Measurements from ENCODE around the gene DRG2. TPM values are rescaled to one million over a fixed set of nuclear protein-coding genes. Genes with fewer than 3 reads are reported as not detected.

The DRG2 gene, protein sequence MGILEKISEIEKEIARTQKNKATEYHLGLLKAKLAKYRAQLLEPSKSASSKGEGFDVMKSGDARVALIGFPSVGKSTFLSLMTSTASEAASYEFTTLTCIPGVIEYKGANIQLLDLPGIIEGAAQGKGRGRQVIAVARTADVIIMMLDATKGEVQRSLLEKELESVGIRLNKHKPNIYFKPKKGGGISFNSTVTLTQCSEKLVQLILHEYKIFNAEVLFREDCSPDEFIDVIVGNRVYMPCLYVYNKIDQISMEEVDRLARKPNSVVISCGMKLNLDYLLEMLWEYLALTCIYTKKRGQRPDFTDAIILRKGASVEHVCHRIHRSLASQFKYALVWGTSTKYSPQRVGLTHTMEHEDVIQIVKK
- total RNA-seq, result 43.3 and 47.6 TPM in 2 replicates

GRCh38 chr17:18087610-18088491 lies at the start of gene DRG2:
TSS of gene DRG2 (plus strand) at chr17:18087948. CDS start at chr17:18088024, 76 bp downstream.

DNA sequence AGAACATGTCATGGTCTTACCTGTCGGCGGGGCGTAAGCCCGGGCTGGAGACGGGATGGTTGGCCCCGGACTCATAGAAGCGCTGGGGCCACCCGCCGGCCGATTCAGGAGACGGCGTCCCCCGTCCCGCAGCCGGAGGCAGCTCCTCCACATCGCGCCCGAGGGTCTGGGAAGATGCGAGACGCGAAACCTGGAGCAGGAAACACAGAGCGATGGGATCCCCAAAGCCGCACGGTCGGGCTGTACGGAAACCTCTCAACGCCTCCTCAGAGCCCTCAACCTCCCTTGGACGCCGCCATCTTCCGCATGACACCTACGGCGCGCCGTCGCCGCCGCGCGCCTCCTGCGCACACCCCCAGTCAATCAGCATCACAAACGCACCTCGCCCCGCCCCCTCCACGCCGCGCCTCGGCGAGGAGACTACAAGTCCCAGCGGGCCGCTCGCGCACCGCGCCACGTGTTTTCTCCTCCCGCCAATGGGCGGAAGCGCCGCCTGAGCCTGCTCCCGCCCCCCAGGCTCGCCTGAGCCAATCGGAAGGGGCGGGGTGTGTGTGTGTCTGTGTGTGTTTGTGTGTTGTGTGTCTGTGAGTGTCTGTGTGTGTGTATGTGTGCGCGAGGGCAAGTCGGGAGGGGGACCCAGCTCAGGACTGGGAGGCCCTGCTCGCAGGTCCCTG lies 48.8 kb upstream of the DRG2 start, which contains the start of the genes ATPAF2 and GID4:
TSS of gene ATPAF2 (minus strand) at position 308 of the 674 bp plus-strand sequence. CDS start at position 153, 155 bp downstream.
TSS of gene GID4 (plus strand) at position 548 of the 674 bp plus-strand sequence. CDS start at position 605, 57 bp downstream.

GRCh38 chr17:18108401-18109312 lies 20.9 kb downstream of the DRG2 start, which contains the start of gene MYO15A:
TSS of gene MYO15A (plus strand) at chr17:18108756. CDS start at chr17:18118801, 10,045 bp downstream.

Other genes starting within 250 kb of the DRG2 start
- gene TOM1L2, start 115.5 kb upstream of the DRG2 start, total RNA-seq, result 30.4 and 44.7 TPM in 2 replicates
- 0.83 and 1.2 TPM in 2 replicates for gene DRC3, start 115.1 kb upstream of the DRG2 start, total RNA-seq
- 15.1 and 18.0 TPM in 2 replicates for gene ATPAF2, start 48.8 kb upstream of the DRG2 start, total RNA-seq
- gene GID4, start 48.5 kb upstream of the DRG2 start, total RNA-seq, result 7.1 and 12.6 TPM in 2 replicates
- 2.2 and 3.6 TPM in 2 replicates for gene MYO15A, start 20.8 kb downstream of the DRG2 start, total RNA-seq
- gene ALKBH5, start 95.9 kb downstream of the DRG2 start, total RNA-seq, result 95.6 and 148 TPM in 2 replicates
- 46.8 and 65.0 TPM in 2 replicates for gene LLGL1, start 137.7 kb downstream of the DRG2 start, total RNA-seq
- 371 and 453 TPM in 2 replicates for gene FLII, start 170.8 kb downstream of the DRG2 start, total RNA-seq
- gene MIEF2, start 172.7 kb downstream of the DRG2 start, total RNA-seq, result 21.3 and 30.5 TPM in 2 replicates
- 18.5 and 29.5 TPM in 2 replicates for gene TOP3A, start 227.0 kb downstream of the DRG2 start, total RNA-seq
- 18.5 and 27.1 TPM in 2 replicates for gene SMCR8, start 227.3 kb downstream of the DRG2 start, total RNA-seq

Measured in smooth muscle cell of trachea (primary cell).